ACC112 (cell line): ENCODE data around the gene SELENOP.
"Not testable (repeated sequence)": the region's sequence is repeated elsewhere in the genome, so short reads cannot be mapped to it uniquely, and the experiment has no call there.

Experiments used
- H2AFZ ChIP-seq: fragments of 200-600 bp; sonication (generic); one replicate; pipeline ENCODE4 v1.6.0; 2017; ENCODE audit warnings: antibody characterized with exemption, low read length; ENCODE audit not compliant: unreplicated experiment
- H3K27ac ChIP-seq: fragments of 200-600 bp; sonication (generic); 2 replicates; pipeline ENCODE4 v1.5.1; 2014; ENCODE audit warnings: low read depth, mild to moderate bottlenecking, antibody characterized with exemption, low read length, moderate library complexity
- H3K27me3 ChIP-seq: fragments of 200-600 bp; sonication (generic); 2 replicates; pipeline ENCODE4 v1.6.1; 2014; ENCODE audit warnings: mild to moderate bottlenecking, antibody characterized with exemption, low read length, moderate library complexity, mixed read lengths; ENCODE audit not compliant: insufficient read depth
- H3K36me3 ChIP-seq: fragments of 200-600 bp; sonication (generic); 2 replicates; pipeline ENCODE4 v1.6.1; 2016; ENCODE audit warnings: mild to moderate bottlenecking, antibody characterized with exemption, low read length, moderate library complexity, mixed read lengths; ENCODE audit not compliant: insufficient read depth
- H3K4me1 ChIP-seq: fragments of 200-600 bp; sonication (generic); one replicate; pipeline ENCODE4 v1.6.1; 2016; ENCODE audit warnings: low read length, mixed read lengths; ENCODE audit not compliant: insufficient read depth, unreplicated experiment, control insufficient read depth
- H3K4me3 ChIP-seq: fragments of 200-600 bp; sonication (generic); 2 replicates; pipeline ENCODE4 v1.5.1; 2014; ENCODE audit warnings: mild to moderate bottlenecking, low read depth, low read length
- H3K79me2 ChIP-seq: fragments of 200-600 bp; sonication (generic); one replicate; pipeline ENCODE4 v1.6.0; 2016; ENCODE audit warnings: low read length; ENCODE audit not compliant: control insufficient read depth, unreplicated experiment, insufficient read depth

The SELENOP gene, protein sequence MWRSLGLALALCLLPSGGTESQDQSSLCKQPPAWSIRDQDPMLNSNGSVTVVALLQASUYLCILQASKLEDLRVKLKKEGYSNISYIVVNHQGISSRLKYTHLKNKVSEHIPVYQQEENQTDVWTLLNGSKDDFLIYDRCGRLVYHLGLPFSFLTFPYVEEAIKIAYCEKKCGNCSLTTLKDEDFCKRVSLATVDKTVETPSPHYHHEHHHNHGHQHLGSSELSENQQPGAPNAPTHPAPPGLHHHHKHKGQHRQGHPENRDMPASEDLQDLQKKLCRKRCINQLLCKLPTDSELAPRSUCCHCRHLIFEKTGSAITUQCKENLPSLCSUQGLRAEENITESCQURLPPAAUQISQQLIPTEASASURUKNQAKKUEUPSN

DNA sequence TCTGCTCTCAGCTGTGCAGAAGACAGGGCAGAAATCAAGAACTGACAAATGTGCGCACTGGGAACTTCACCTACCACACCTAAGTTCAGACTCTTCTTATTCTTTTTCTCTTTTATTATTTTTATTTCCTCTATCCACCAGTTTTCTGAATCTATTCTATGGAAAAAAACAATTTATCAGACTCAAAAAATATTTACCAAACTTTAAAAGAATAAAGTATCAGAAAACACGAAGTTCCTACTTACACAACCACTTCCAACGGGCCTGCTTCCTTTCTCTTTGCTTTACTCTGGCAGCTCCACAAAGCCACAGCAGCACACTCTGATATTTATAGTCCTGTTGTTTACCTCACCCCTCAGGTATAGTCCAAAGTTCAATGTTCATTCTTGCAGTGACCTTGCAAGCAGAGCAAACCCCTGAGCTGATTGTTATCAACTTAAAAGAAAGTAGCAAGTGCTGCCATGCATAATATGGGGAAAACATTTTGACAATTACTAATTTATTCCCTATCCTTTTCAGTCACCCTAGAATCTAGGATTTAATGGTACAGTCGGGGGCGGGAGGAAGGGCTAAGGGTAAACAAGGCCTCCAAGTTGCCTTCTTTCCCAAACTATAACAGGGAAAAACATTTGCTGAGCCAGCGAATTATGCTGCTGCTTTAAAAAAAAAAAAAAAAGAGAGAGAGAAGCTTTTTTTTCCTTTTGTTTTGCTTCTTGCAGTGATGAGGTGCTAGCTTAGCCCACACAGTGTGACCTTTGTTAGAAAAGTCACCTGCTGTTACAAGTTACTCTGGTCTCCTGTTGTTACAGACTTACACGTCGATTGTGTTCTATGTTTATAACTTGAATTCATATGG is at the start of gene SELENOP:
Gene SELENOP (minus strand): TSS at position 302 of the 856 bp plus-strand sequence. CDS start 3,539 bp downstream, outside the sequence.
- no peaks in the 10 kb centered on the region for H3K36me3 ChIP-seq
- peak within 1 kb of the TSS; percentile 35 for H2AFZ ChIP-seq
- peaks cover 9% of the 10 kb centered on the region for H3K4me1 ChIP-seq
- H3K79me2 ChIP-seq = no peaks in the 10 kb centered on the region
- H3K27me3 ChIP-seq = no peaks in the 10 kb centered on the region
- H3K4me3 ChIP-seq = peak within 1 kb of the TSS; percentile 37
- 0 out of 2 replicates have a peak within 1 kb of the TSS, but pooled peaks have one; percentile 25 for H3K27ac ChIP-seq

DNA sequence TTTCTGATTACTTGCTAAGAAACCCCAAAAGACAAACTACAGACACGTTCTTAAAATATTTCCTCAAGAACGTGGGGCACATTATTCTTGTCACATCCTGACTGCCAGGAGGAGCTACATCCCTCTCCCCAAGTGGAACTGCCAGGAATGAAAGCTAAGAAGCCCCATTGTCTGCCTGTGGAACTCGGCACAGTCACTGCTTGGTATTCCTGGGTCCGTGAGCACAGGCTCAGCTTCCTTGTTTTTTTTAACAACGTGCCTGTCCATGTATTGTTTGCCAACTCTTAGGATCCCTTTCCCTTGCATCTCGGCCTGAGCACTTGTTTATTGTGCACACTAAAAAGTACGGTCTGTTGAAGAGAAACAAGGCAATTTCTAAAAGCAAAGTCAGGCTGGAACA is 47.0 kb upstream of the SELENOP start:
- H3K79me2 ChIP-seq = no peaks in the 10 kb centered on the region
- 0 out of 2 replicates have a peak overlapping the region, but pooled peaks have one; percentile 10 for H3K27ac ChIP-seq

DNA sequence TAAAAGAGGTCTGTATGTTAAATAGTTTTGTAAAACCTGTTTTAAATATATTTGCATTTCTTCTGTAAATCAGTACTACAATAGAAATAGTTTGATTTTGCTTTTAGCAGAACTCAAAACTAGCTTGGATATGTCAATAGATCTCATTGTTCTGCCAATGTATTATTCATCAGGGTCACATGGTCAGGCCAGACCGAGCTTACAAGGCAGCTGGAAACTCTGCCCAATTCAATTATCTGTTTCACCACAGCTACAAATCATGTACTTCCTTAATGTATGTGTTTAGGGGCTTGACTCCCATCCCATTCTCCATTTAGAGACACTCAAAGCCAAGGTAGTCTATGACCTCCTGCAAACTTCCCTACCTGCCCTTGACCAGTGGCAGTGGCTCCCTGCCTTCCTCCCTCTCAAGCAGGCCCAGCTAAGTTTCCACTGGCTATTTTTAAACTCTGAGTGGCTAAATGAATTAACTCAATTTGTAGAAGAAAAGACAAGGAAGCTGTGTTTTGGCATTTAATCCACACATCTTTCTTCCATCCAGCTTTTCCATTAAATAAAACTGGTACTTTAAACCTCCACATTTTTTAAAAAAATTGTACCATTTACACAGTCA is 46.4 kb upstream of the SELENOP start:
- Histone ChIP-seq H3K27me3 (no peaks in the 10 kb centered on the region), H3K79me2 (no peaks in the 10 kb centered on the region), H3K27ac (0 out of 2 replicates have a peak overlapping the region, but pooled peaks have one; percentile 10), H3K36me3 (no peaks in the 10 kb centered on the region), H2AFZ (peak overlapping the region; percentile 74), H3K4me3 (peak overlapping the region; percentile 30; the same call in 1 of the 2 replicates), H3K4me1 (peaks cover 8% of the 10 kb centered on the region)

More for the DNA sequence above, 47.0 kb upstream of the SELENOP start:
- Histone ChIP-seq H3K4me3 (peak overlapping the region; percentile 30), H3K27me3 (peaks cover under 1% of the 10 kb centered on the region; the same call in 1 of the 2 replicates), H3K36me3 (no peaks in the 10 kb centered on the region), H2AFZ (peak overlapping the region; percentile 74), H3K4me1 (peaks cover 8% of the 10 kb centered on the region)

DNA sequence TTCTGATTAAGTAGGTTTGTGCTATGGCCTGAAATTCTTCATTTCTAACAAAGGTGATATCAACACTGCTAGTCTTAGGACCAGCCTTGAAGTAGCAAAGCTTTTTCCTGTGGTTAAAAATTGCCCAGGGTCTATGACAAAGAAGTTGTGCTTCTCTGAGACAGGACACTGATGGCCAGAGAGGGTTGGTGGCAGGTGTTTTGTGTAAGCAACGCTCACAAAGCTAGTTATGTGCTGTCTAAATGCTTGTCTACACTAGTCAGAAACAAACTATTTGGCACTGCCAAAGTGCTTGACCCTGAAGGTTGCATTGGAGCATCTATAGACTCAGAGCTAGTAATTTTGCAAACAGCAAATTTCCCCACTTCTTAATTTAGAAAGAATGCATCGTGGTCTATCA is 44.1 kb upstream of the SELENOP start:
- peaks cover 8% of the 10 kb centered on the region for H3K4me1 ChIP-seq
- H3K4me3 ChIP-seq = no peak overlapping the region
- no peaks in the 10 kb centered on the region for H3K27me3 ChIP-seq
- H3K36me3 ChIP-seq = no peaks in the 10 kb centered on the region
- no peak overlapping the region for H2AFZ ChIP-seq
- H3K27ac ChIP-seq = no peak overlapping the region
- no peaks in the 10 kb centered on the region for H3K79me2 ChIP-seq

DNA sequence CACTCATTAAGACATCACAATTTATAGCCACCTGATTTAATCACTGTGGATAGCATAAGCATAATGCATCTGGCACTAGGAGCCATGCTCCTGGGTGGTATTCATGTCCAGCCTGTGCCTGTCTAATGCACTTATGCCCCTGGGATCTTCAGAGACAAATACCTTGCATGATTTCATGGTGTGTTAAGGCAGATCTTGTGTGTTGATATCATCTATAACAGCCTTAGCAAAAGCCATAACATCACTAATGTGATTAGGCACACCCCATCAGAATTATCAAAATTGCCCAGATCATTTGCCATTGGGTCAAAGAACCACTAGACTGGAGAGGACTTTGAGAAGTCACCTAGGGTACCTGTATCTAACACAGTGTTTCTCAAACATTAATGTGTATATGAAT is 43.7 kb upstream of the SELENOP start:
- no peak overlapping the region for H2AFZ ChIP-seq
- H3K27me3 ChIP-seq = no peaks in the 10 kb centered on the region
- H3K79me2 ChIP-seq = no peaks in the 10 kb centered on the region
- no peaks in the 10 kb centered on the region for H3K36me3 ChIP-seq
- H3K27ac ChIP-seq = no peak overlapping the region
- H3K4me1 ChIP-seq = peaks cover 8% of the 10 kb centered on the region
- H3K4me3 ChIP-seq = no peak overlapping the region

DNA sequence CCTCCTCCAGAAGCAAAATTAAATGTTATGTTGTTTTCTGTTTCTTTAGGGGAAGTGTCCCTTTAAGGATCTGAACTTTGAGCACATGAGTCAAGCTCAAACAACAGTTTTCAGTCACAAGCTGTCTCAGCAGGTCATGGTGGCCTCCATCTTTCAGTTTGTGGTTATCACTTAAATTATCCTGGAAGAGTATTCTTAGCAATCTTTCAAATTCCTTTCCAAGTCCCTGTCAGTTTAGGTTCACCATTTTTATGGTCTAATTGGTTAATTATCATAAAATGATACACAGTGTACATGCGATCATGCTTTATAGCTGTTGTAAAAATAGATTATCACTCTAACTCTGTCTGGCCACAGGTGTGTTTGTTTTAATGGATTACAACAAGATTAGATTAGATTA is 43.1 kb upstream of the SELENOP start:
- Histone ChIP-seq H3K36me3 (no peaks in the 10 kb centered on the region), H3K27me3 (no peaks in the 10 kb centered on the region), H3K27ac (no peak overlapping the region), H3K79me2 (no peaks in the 10 kb centered on the region), H3K4me1 (peaks cover 8% of the 10 kb centered on the region), H2AFZ (no peak overlapping the region), H3K4me3 (no peak overlapping the region)

DNA sequence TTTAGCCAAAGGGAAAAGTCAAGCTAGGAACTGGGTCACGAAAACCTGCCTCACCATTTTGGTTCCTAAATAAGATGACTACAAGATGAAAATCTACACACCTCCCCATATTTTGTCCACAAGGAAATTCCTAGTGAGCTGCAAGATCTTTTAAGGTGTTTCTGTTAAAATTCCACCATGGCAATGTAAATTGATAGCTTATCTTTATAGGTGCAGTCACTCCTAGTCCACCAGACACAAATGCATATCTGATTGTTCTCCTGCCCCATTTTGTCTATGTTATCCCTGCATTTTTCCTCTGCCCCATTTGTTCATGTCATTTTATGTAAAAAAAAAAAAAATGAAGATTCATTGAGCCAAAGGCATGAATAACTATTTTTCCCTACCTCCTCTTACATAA is 41.1 kb upstream of the SELENOP start:
- Histone ChIP-seq H3K36me3 (no peaks in the 10 kb centered on the region), H3K27ac (no peak overlapping the region), H3K4me1 (no peaks in the 10 kb centered on the region), H3K4me3 (no peak overlapping the region), H3K79me2 (no peaks in the 10 kb centered on the region), H3K27me3 (no peaks in the 10 kb centered on the region), H2AFZ (no peak overlapping the region)

DNA sequence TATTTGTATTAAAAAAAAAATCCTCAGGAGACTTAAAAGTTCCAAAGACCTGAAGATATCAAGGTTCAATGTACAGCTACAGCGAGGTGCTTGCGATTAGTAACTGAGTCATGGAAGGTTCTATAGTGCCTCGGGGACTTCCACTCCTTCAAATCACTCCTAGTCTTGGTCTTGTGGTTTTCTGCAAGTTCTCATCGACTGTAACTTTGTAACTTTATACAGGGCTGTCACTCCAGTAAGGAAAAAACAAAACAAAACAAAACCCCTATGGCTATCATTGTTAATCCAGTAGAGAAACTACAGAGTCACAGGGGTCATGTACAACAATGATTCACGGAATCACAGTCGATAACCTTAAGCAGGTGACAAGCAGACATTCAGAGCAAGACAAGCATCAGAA is 39.8 kb upstream of the SELENOP start:
- Histone ChIP-seq H3K4me1 (no peaks in the 10 kb centered on the region), H3K27me3 (no peaks in the 10 kb centered on the region), H2AFZ (no peak overlapping the region), H3K79me2 (no peaks in the 10 kb centered on the region), H3K36me3 (no peaks in the 10 kb centered on the region), H3K27ac (no peak overlapping the region), H3K4me3 (no peak overlapping the region)

DNA sequence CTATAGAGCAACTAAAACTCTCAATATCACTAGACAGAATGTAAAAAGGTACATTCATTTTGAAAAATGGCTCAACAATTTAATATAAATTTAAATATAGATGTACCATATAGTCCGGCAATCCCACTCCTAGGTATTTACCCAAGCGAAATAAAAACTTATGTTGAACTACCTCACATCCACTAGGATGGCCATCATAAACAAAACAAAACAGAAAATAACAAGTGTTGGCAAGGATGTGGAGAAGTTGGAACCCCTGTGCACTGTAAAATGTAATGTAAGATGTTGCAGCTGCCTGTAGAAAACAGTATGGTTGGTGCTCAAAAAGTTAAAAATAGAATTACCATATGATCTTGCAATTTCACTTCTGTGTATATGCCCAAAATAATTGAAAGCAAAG is 36.9 kb upstream of the SELENOP start:
- Histone ChIP-seq H3K79me2 (no peaks in the 10 kb centered on the region), H3K27me3 (no peaks in the 10 kb centered on the region), H3K4me3 (no peak overlapping the region), H3K27ac (no peak overlapping the region), H2AFZ (no peak overlapping the region), H3K36me3 (no peaks in the 10 kb centered on the region), H3K4me1 (no peaks in the 10 kb centered on the region)

DNA sequence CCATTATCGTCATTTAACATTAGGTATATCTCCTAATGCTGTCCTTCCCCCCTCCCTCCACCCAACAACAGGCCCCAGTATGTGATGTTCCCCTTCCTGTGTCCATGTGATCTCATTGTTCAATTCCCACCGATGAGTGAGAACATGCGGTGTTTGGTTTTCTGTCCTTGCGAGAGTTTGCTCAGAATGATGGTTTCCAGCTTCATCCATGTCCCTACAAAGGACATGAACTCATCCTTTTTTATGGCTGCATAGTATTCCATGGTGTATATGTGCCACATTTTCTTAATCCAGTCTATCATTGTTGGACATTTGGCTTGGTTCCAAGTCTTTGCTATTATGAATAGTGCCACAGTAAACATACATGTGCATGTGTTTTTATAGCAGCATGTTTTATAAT is 32.7 kb upstream of the SELENOP start:
- H3K4me1 ChIP-seq = peaks cover 13% of the 10 kb centered on the region
- H3K79me2 ChIP-seq, H3K4me3 ChIP-seq, H2AFZ ChIP-seq, H3K27ac ChIP-seq, H3K36me3 ChIP-seq, H3K27me3 ChIP-seq: not testable (repeated sequence)
